Calu3 (cell line): ENCODE measurements around the gene DMAP1. TPM values are rescaled to one million over a fixed set of nuclear protein-coding genes. Genes with fewer than 3 reads are reported as not detected.

Experiments used
- BruUV-seq: library from RNA; stranded (reverse); fragments of 400-500 nt; replicated peaks from 2 replicates; lab custom pipeline; 2021; lab: Mats Ljungman, UMichigan
- CTCF ChIA-PET: fragments of 300-600 bp; sonication (Branson Sonifier 250); formaldehyde crosslinking; loops from one replicate; lab custom pipeline; 2022; ENCODE audit warnings: antibody characterized with exemption; lab: Charles Lee
- DNase-seq: peaks from one replicate; pipeline ENCODE4 v3.0.0; 2022
- H3K27ac Mint-ChIP-seq: one replicate; pipeline ENCODE4 v1.8.0; 2022; ENCODE audit warnings: mixed read lengths; ENCODE audit not compliant: unreplicated experiment
- H3K27me3 Mint-ChIP-seq: one replicate; pipeline ENCODE4 v1.8.0; 2022; ENCODE audit warnings: mixed read lengths; ENCODE audit not compliant: unreplicated experiment
- H3K36me3 Mint-ChIP-seq: one replicate; pipeline ENCODE4 v1.8.0; 2022; ENCODE audit warnings: mild to moderate bottlenecking, moderate library complexity, mixed read lengths; ENCODE audit not compliant: insufficient read depth, unreplicated experiment
- H3K4me1 Mint-ChIP-seq: one replicate; pipeline ENCODE4 v1.8.0; 2022; ENCODE audit warnings: mild to moderate bottlenecking, low read depth, mixed read lengths; ENCODE audit not compliant: unreplicated experiment
- H3K4me3 Mint-ChIP-seq: one replicate; pipeline ENCODE4 v1.8.0; 2022; ENCODE audit warnings: mild to moderate bottlenecking, low read depth, moderate library complexity, mixed read lengths; ENCODE audit not compliant: unreplicated experiment
- H3K9me3 Mint-ChIP-seq: one replicate; pipeline ENCODE4 v1.8.0; 2022; ENCODE audit warnings: low read depth, mixed read lengths; ENCODE audit not compliant: unreplicated experiment
- intact Hi-C: fragments of 100-400 bp; cut with micrococcal nuclease; formaldehyde crosslinking; loops from one replicate; pipeline ENCODE4 v1.10.0; 2022; ENCODE audit not compliant: unreplicated experiment
- total RNA-seq: library from RNA; stranded (reverse); gene quantifications from 2 replicates; pipeline ENCODE4 v1.2.3, GENCODE V29; 2022
- TF ChIP-seq, protein P1 (sequence below): fragments of 200-600 bp; IDR thresholded peaks from one replicate; pipeline ENCODE4 v1.8.0; 2022; ENCODE audit warnings: antibody characterized with exemption; ENCODE audit not compliant: unreplicated experiment

The DMAP1 gene
- total RNA-seq, 1 experiment from 2014 or later, result 42.9 TPM

DNA sequence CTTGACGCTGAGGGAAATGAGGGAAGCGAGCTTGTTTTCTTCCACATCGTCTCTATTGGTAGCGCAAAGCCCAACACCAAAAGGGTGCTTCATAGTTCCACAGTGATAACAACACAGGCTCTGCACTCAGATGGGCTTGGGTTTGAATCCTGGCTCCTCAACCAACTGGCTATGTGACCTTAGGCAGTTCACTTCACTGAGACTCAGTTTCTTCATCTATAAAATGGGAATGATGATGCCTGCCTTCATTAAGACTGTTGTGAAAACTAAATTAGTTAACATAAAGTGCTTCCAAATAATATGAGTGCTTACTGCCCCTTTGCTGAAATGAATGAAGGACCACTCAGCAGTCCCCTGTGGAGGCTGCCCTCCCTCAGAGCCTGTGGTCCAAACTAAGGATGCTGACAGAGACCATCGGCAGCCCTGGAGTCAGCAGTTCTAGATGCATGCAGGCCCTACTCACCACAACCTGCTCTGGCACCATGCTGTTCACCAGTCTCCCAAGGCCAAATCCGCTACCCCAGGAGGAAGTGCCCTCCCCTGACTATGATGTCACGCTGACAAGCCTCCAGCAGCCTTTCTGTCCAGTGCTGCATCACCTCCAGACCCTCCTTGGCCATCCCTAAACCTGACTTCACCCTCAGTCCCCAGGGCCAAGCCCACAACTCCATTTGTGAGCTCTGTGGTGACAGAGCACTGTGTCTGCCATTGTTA is 30.7 kb downstream of the DMAP1 start:
- DNase-seq, result no peak
- TF ChIP-seq, protein P1, sequence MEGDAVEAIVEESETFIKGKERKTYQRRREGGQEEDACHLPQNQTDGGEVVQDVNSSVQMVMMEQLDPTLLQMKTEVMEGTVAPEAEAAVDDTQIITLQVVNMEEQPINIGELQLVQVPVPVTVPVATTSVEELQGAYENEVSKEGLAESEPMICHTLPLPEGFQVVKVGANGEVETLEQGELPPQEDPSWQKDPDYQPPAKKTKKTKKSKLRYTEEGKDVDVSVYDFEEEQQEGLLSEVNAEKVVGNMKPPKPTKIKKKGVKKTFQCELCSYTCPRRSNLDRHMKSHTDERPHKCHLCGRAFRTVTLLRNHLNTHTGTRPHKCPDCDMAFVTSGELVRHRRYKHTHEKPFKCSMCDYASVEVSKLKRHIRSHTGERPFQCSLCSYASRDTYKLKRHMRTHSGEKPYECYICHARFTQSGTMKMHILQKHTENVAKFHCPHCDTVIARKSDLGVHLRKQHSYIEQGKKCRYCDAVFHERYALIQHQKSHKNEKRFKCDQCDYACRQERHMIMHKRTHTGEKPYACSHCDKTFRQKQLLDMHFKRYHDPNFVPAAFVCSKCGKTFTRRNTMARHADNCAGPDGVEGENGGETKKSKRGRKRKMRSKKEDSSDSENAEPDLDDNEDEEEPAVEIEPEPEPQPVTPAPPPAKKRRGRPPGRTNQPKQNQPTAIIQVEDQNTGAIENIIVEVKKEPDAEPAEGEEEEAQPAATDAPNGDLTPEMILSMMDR, result no peak
- no peak overlapping the region for H3K27ac Mint-ChIP-seq
- intact Hi-C loops, result no loop called here
- no peaks in the 10 kb centered on the region for H3K36me3 Mint-ChIP-seq
- no peaks in the 10 kb centered on the region for H3K9me3 Mint-ChIP-seq
- H3K27me3 Mint-ChIP-seq, result no peaks in the 10 kb centered on the region
- no peak overlapping the region for H3K4me3 Mint-ChIP-seq
- H3K4me1 Mint-ChIP-seq, result no peaks in the 10 kb centered on the region
- CTCF ChIA-PET, result interaction anchor here (0.8 to 1.4 kb wide), 2 partner anchors 19 to 134 kb away, joined by 3 read pairs; no protein-coding TSS in a partner anchor
- no TSS peak for BruUV-seq

DNA sequence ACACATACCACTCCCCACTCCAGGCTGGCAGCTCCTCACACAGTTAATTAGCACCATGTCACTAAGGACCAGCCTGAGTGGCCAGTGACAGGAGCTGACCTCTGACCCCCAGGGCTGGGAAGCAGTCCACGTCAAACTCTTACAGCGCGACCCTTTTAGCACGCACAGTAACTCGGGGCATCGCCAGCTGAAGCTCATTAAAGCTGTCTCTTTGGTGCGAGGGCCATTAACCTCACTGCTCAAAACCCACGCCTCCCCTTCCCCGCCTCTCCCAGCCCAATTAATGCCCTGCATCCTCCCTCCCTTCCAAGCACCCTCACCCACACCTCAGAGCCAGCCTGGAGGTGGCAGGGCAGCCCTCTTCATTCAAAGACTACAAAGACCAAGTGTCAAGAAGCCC is 31.7 kb downstream of the DMAP1 start:
- BruUV-seq, result no TSS peak
- CTCF ChIA-PET, result no interaction called here
- no peaks in the 10 kb centered on the region for H3K9me3 Mint-ChIP-seq
- H3K27ac Mint-ChIP-seq, result no peak overlapping the region
- TF ChIP-seq, protein P1, result no peak
- intact Hi-C loops, result no loop called here
- no peak overlapping the region for H3K4me3 Mint-ChIP-seq
- no peaks in the 10 kb centered on the region for H3K4me1 Mint-ChIP-seq
- DNase-seq, result no peak
- H3K27me3 Mint-ChIP-seq, result no peaks in the 10 kb centered on the region
- no peaks in the 10 kb centered on the region for H3K36me3 Mint-ChIP-seq

DNA sequence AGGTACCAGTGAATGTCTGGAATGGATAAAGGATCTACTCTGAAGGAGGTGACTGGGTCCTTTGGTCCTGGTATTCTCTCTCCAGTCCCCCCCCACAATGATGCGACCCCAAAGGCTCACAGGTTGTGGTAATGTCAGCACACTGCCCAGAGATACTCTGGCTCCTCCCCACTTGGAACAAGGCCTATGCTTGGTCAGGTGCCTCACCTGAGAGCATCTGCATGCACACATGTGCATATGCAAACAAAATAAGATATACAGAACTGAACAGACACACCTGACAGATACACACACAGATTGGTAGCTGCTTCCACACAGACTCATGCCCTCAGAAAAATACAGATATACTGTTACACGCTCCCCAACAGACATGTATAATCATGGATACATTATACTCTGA is 33.5 kb downstream of the DMAP1 start:
- intact Hi-C loops, result no loop called here
- CTCF ChIA-PET, result no interaction called here
- no peaks in the 10 kb centered on the region for H3K4me1 Mint-ChIP-seq
- no peaks in the 10 kb centered on the region for H3K27me3 Mint-ChIP-seq
- no peak for DNase-seq
- H3K27ac Mint-ChIP-seq, result no peak overlapping the region
- no peak overlapping the region for H3K4me3 Mint-ChIP-seq
- TF ChIP-seq, protein P1, result no peak
- H3K9me3 Mint-ChIP-seq, result no peaks in the 10 kb centered on the region
- no TSS peak for BruUV-seq
- H3K36me3 Mint-ChIP-seq, result no peaks in the 10 kb centered on the region

DNA sequence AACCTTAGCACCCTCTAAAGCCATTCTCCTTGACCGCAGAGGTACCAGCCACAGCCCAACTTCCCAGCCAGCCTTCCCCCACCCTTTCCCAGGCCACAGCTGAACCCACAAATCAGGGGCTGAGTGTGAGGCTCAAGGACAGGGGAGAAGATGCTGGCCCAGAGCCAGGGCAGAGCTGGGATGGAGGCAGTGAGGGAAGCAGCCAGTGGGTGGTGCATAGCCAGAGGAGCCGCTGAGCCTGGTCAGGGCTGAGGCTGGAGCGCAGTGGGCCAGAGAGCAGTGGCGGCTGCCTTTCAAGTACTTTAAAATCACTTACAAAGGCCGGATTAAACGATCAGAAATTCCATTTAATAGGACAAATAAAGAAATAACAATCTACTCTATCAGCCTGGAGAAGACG is 36.3 kb downstream of the DMAP1 start:
- intact Hi-C loops, result no loop called here
- CTCF ChIA-PET, result no interaction called here
- no peaks in the 10 kb centered on the region for H3K9me3 Mint-ChIP-seq
- no peak for DNase-seq
- no peaks in the 10 kb centered on the region for H3K36me3 Mint-ChIP-seq
- no peak overlapping the region for H3K27ac Mint-ChIP-seq
- no TSS peak for BruUV-seq
- H3K4me1 Mint-ChIP-seq, result no peaks in the 10 kb centered on the region
- no peaks in the 10 kb centered on the region for H3K27me3 Mint-ChIP-seq
- no peak overlapping the region for H3K4me3 Mint-ChIP-seq
- TF ChIP-seq, protein P1, result no peak
